ENCODE data around the gene GALNT12.

- TF ChIP-seq POLR2A (IDR thresholded peaks at IDR 0.05; ENCODE audit: low read length) (no peak), GATA1 (IDR thresholded peaks at IDR 0.05; ENCODE audit: low read depth, low read length) (no peak)
Observed at GRCh38 chr9:98848450-98849149, 41.1 kb downstream of the GALNT12 start.
